DOHH2 (cell line): ENCODE data around the gene SMIM44.

Experiments
- EZH2phosphoT487 ChIP-seq: fragments of 200-600 bp; sonication (generic); IDR thresholded peaks from 2 replicates; pipeline ENCODE4 v1.6.1; 2017; ENCODE audit warnings: borderline replicate concordance, mild to moderate bottlenecking, antibody characterized with exemption, low read length, moderate library complexity, mixed read lengths
- TF ChIP-seq, protein P1 (sequence below): fragments of 200-600 bp; sonication (generic); IDR thresholded peaks from one replicate; pipeline ENCODE4 v1.5.1; 2014; ENCODE audit warnings: antibody characterized with exemption, mild to moderate bottlenecking, low read depth, low read length; ENCODE audit not compliant: poor library complexity, severe bottlenecking

DNA sequence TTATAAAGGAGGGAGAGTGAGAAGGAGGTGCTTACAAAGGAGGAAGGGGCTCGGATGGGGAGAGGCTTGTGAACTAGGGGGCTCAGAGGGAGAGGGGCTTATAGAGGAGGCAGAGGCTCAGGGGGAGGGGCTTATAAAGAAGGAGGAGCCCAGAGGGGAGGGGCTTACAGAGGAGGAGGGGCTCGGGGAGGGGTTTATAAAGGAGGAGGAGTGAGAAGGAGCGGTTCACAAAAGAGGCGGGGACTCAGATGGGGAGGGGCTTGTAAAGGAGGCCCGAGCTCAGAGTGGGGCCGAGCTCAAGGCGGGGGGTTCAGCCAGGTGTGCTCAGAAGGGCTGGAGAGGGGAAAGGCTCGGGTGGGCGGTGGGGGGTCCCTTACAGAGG is 3.4 kb downstream of the SMIM44 start:
- TF ChIP-seq, protein P1, sequence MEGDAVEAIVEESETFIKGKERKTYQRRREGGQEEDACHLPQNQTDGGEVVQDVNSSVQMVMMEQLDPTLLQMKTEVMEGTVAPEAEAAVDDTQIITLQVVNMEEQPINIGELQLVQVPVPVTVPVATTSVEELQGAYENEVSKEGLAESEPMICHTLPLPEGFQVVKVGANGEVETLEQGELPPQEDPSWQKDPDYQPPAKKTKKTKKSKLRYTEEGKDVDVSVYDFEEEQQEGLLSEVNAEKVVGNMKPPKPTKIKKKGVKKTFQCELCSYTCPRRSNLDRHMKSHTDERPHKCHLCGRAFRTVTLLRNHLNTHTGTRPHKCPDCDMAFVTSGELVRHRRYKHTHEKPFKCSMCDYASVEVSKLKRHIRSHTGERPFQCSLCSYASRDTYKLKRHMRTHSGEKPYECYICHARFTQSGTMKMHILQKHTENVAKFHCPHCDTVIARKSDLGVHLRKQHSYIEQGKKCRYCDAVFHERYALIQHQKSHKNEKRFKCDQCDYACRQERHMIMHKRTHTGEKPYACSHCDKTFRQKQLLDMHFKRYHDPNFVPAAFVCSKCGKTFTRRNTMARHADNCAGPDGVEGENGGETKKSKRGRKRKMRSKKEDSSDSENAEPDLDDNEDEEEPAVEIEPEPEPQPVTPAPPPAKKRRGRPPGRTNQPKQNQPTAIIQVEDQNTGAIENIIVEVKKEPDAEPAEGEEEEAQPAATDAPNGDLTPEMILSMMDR: no peak
- TF ChIP-seq EZH2phosphoT487: no peak
